Measurements from ENCODE around the gene LALBA.
"Not testable (repeated sequence)": the region's sequence is repeated elsewhere in the genome, so short reads cannot be mapped to it uniquely, and the experiment has no call there.

LALBA gene

GRCh38 chr12:48557919-48558318 lies 11.9 kb downstream of the LALBA start:
- TF ChIP-seq CTCF (conservative IDR thresholded peaks at IDR 0.05; ENCODE audit: low read depth, low read length), result no peak
- no peak for DNase-seq (ENCODE audit: low read depth)
- H3K4me3 ChIP-seq (ENCODE audit: low read length), result no peak overlapping the region

- TF ChIP-seq CTCF (conservative IDR thresholded peaks at IDR 0.05; ENCODE audit: low read depth, low read length), result no peak
- no peak for DNase-seq (ENCODE audit: low read depth)
- no peak overlapping the region for H3K4me3 ChIP-seq (ENCODE audit: low read length)
These were observed 13.2 kb downstream of the LALBA start for GRCh38 chr12:48556631-48557030.

GRCh38 chr12:48553666-48554343 lies 16.0 kb downstream of the LALBA start:
- DNase-seq (ENCODE audit: low read depth); H3K4me3 ChIP-seq (ENCODE audit: low read length): not testable (repeated sequence)

GRCh38 chr12:48551636-48552035 lies 18.2 kb downstream of the LALBA start:
- not testable (repeated sequence) for H3K4me3 ChIP-seq (ENCODE audit: low read length); DNase-seq (ENCODE audit: low read depth)

- H3K4me3 ChIP-seq (ENCODE audit: low read length); DNase-seq (ENCODE audit: low read depth): not testable (repeated sequence)
These were observed 22.8 kb downstream of the LALBA start for GRCh38 chr12:48547012-48547411.

- TF ChIP-seq CTCF (conservative IDR thresholded peaks at IDR 0.05; ENCODE audit: low read depth, low read length), result no peak
- DNase-seq (ENCODE audit: low read depth), result no peak
- H3K4me3 ChIP-seq (ENCODE audit: low read length), result no peak overlapping the region
These were observed 23.9 kb downstream of the LALBA start for GRCh38 chr12:48545833-48546469.

GRCh38 chr12:48542300-48542928 lies 27.4 kb downstream of the LALBA start:
- TF ChIP-seq CTCF (conservative IDR thresholded peaks at IDR 0.05; ENCODE audit: low read depth, low read length), result peak; percentile 85
- no peak for DNase-seq (ENCODE audit: low read depth)
- H3K4me3 ChIP-seq (ENCODE audit: low read length), result no peak overlapping the region

- DNase-seq (ENCODE audit: low read depth), result no peak
- no peak for TF ChIP-seq CTCF (conservative IDR thresholded peaks at IDR 0.05; ENCODE audit: low read depth, low read length)
- H3K4me3 ChIP-seq (ENCODE audit: low read length), result no peak overlapping the region
These were observed 33.2 kb downstream of the LALBA start for GRCh38 chr12:48536602-48537001.
